Gastrocnemius medialis (tissue), 4 donors: Measurements from ENCODE around the gene PDHX.

Experiments
- POLR2A ChIP-seq, 2 donors: fragments of 450-650 bp; IDR thresholded peaks; one replicate each; pipeline ENCODE4 v1.6.1; 2017; ENCODE audit warnings: antibody characterized with exemption in 2 of 2, mild to moderate bottlenecking in 2 of 2, moderate library complexity in 2 of 2
- TF ChIP-seq, protein P1 (sequence below), 5 experiments: fragments of 450-650 bp in 3 of 5; fragments of 200-600 bp in 2 of 5; sonication (generic) in 2 of 5; IDR thresholded peaks in 4 of 5; conservative IDR thresholded peaks in 1 of 5; 1 replicate in 4 of 5; 2 replicates in 1 of 5; pipeline ENCODE4 v1.5.1; 2016 to 2019; ENCODE audit warnings: antibody characterized with exemption in 5 of 5, mild to moderate bottlenecking in 3 of 5, moderate library complexity in 3 of 5

DNA sequence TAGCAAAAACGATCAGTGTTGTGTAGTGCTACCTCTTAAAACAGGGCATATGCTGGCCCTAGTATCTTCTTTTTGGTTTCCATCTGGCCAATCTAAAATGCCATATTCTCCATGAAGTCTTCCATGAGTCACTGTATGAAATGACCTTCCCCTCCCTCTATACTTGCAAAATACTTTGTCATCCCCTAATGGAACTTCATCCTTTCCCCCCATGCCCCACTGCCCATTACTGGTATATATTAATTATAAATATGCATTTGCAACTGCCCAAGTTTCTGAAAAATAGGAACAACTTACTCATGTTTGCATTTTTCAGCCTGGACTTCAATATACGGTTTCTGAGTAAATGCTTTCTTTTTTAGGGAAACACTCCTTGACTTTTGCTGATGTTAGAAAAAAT is 4.7 kb upstream of the PDHX start:
- no peak for TF ChIP-seq POLR2A (IDR thresholded peaks at IDR 0.05)
- TF ChIP-seq, protein P1, sequence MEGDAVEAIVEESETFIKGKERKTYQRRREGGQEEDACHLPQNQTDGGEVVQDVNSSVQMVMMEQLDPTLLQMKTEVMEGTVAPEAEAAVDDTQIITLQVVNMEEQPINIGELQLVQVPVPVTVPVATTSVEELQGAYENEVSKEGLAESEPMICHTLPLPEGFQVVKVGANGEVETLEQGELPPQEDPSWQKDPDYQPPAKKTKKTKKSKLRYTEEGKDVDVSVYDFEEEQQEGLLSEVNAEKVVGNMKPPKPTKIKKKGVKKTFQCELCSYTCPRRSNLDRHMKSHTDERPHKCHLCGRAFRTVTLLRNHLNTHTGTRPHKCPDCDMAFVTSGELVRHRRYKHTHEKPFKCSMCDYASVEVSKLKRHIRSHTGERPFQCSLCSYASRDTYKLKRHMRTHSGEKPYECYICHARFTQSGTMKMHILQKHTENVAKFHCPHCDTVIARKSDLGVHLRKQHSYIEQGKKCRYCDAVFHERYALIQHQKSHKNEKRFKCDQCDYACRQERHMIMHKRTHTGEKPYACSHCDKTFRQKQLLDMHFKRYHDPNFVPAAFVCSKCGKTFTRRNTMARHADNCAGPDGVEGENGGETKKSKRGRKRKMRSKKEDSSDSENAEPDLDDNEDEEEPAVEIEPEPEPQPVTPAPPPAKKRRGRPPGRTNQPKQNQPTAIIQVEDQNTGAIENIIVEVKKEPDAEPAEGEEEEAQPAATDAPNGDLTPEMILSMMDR (IDR thresholded peaks at IDR 0.05 in 4 of 5, conservative IDR thresholded peaks at IDR 0.05 in 1 of 5): no peak
